Measurements from ENCODE around the gene NLRP5.

- TF ChIP-seq CTCF (IDR thresholded peaks at IDR 0.05; ENCODE audit: insufficient read depth, low read length, poor library complexity, severe bottlenecking) (no peak), EZH2phosphoT487 (conservative IDR thresholded peaks at IDR 0.05; ENCODE audit: low read length) (no peak)
Observed at GRCh38 chr19:55986487-55986886, at the start of gene NLRP5.

Measured in SU-DHL-6 (cell line).